Neuron (in vitro differentiated cells): ENCODE measurements around the gene FEZF2.

Experiments
- H2AFZ ChIP-seq: one replicate; pipeline ENCODE4 v1.6.1; 2013; ENCODE audit warnings: low read depth, mild to moderate bottlenecking, inconsistent platforms, low read length, moderate library complexity
- H3K27me3 ChIP-seq: one replicate; pipeline ENCODE4 v1.6.1; 2013; ENCODE audit warnings: low read length; ENCODE audit not compliant: insufficient read depth
- H3K36me3 ChIP-seq: one replicate; pipeline ENCODE4 v1.6.1; 2013; ENCODE audit warnings: low read length; ENCODE audit not compliant: insufficient read depth
- H3K4me1 ChIP-seq: one replicate; pipeline ENCODE4 v1.6.1; 2013; ENCODE audit warnings: low read length; ENCODE audit not compliant: insufficient read depth
- H3K4me3 ChIP-seq: 2 replicates; pipeline ENCODE4 v1.5.1; 2013; ENCODE audit warnings: mild to moderate bottlenecking, low read length, moderate library complexity
- H3K9me3 ChIP-seq: one replicate; pipeline ENCODE4 v1.6.1; 2013; ENCODE audit warnings: low read length

The FEZF2 gene

GRCh38 chr3:62355703-62356102, 17.6 kb downstream of the FEZF2 start:
- no peaks in the 10 kb centered on the region for H3K9me3 ChIP-seq
- no peaks in the 10 kb centered on the region for H3K4me1 ChIP-seq
- no peak overlapping the region for H3K4me3 ChIP-seq
- no peak overlapping the region for H2AFZ ChIP-seq
- no peaks in the 10 kb centered on the region for H3K36me3 ChIP-seq
- peaks cover 58% of the 10 kb centered on the region for H3K27me3 ChIP-seq

- Histone ChIP-seq H3K27me3 (peaks cover 9% of the 10 kb centered on the region), H3K4me3 (no peak overlapping the region), H3K9me3 (no peaks in the 10 kb centered on the region), H3K36me3 (no peaks in the 10 kb centered on the region), H2AFZ (no peak overlapping the region), H3K4me1 (no peaks in the 10 kb centered on the region)
Observed at GRCh38 chr3:62343755-62344154, 29.6 kb downstream of the FEZF2 start.

DNA sequence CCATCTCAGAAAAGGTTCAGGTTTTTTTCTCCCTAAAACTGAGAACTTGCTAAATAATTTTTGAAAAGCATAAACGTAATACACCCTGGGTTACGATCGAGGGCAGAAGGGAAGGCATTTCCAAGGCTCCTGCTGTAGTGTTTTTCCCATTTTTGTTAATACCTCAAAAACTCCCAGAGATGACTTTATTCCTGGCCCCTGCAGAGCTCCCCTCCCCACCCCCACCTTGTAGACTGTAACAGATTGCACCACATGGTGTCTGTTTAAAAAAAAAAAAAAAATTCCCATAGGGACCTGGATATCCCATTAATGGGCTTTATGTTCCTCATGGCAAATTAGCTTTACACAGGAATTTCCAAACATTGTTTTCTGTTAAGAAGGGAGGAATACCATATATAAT, 38.2 kb downstream of the FEZF2 start:
- Histone ChIP-seq H3K36me3 (peaks cover 4% of the 10 kb centered on the region), H3K4me1 (no peaks in the 10 kb centered on the region), H3K9me3 (no peaks in the 10 kb centered on the region), H3K4me3 (no peak overlapping the region), H2AFZ (no peak overlapping the region), H3K27me3 (no peaks in the 10 kb centered on the region)

DNA sequence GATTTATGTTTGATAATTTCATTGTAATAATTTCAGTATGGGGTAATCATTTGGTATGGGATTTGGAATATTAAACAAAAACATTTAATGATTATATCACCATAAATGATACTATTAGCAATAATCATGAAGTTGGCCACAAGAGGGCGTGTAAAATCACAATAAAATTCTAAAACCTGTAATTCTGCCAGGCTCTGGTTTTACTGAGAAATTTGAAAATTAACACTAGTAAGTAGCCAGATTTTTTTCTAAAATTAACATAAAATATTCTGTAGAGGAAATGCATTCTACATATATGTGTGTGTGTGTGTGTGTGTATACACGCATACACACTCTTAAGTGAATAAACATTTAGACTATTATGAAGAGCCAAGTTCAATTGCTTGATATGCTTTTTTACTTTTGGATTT, 40.5 kb downstream of the FEZF2 start:
- H2AFZ ChIP-seq = no peak overlapping the region
- no peaks in the 10 kb centered on the region for H3K4me1 ChIP-seq
- peaks cover 7% of the 10 kb centered on the region for H3K36me3 ChIP-seq
- H3K27me3 ChIP-seq = no peaks in the 10 kb centered on the region
- H3K4me3 ChIP-seq = no peak overlapping the region
- H3K9me3 ChIP-seq = no peaks in the 10 kb centered on the region

DNA sequence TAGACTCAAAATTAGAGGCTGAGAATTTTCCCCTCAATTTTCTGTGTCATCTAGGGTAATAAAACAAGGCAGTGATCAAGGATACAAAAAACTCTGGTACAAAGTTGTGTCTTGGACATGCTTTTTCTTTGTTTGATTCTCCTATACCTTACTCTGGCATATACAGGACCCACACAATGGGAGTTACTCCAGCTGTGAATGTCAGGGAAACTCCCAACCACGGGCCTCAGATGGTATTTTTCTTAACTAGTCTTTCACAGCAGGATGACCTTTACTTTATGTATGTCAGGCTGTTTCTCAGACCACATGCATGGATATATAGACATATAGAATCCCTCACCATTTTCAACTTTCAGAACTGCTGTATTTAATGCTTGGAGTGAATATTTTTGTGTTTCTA, 41.3 kb downstream of the FEZF2 start:
- Histone ChIP-seq H3K36me3 (peaks cover 7% of the 10 kb centered on the region), H3K27me3 (no peaks in the 10 kb centered on the region), H3K9me3 (no peaks in the 10 kb centered on the region), H3K4me1 (no peaks in the 10 kb centered on the region), H3K4me3 (no peak overlapping the region), H2AFZ (no peak overlapping the region)

- Histone ChIP-seq H3K4me3 (no peak overlapping the region), H2AFZ (no peak overlapping the region), H3K9me3 (no peaks in the 10 kb centered on the region), H3K27me3 (no peaks in the 10 kb centered on the region), H3K36me3 (peaks cover 19% of the 10 kb centered on the region), H3K4me1 (no peaks in the 10 kb centered on the region)
Observed at GRCh38 chr3:62329971-62330370, 43.4 kb downstream of the FEZF2 start.

GRCh38 chr3:62325896-62326295, 47.5 kb downstream of the FEZF2 start:
- Histone ChIP-seq H3K27me3 (no peaks in the 10 kb centered on the region), H3K4me3 (no peak overlapping the region), H3K9me3 (no peaks in the 10 kb centered on the region), H3K36me3 (peaks cover 41% of the 10 kb centered on the region), H2AFZ (no peak overlapping the region), H3K4me1 (no peaks in the 10 kb centered on the region)

DNA sequence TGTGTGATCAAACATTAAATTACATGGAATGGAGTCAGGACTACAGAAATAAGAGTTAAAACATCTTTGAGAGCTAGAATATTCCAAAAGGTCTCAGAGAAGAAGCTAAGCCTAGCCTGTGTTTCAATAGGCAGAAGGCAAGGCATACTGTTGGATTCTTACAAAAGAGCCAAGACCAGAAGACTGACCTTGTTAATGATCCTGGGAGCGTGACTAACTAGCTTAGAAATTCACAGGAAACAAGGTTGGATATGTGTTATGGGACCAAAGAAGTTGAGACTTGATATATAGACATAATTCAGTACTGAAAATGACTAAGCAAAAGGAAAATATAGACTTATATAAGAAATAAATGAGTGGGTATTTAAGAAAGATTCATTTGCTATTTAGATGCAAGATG, 50.1 kb downstream of the FEZF2 start:
- Histone ChIP-seq H3K36me3 (peaks cover 41% of the 10 kb centered on the region), H3K4me3 (no peak overlapping the region), H3K27me3 (no peaks in the 10 kb centered on the region), H3K4me1 (no peaks in the 10 kb centered on the region), H2AFZ (no peak overlapping the region), H3K9me3 (peaks cover 3% of the 10 kb centered on the region)
